ENCODE results near the gene SWT1. TPM values are rescaled to one million over a fixed set of nuclear protein-coding genes. Genes with fewer than 3 reads are reported as not detected.

SWT1 gene
- total and polyA plus RNA-seq, 12 donors, result 1.4 to 7.9 (median 6.0) TPM

- Histone ChIP-seq H3K36me3 (peaks cover 0 to 13% (median 0%) of the 10 kb centered on the region in 9 donors), H3K27me3 (no peaks in the 10 kb centered on the region), H3K9me3 (no peaks in the 10 kb centered on the region), H3K27ac (peak overlapping the region in 1 of 10 donors; percentile 2), H3K4me1 (no peaks in the 10 kb centered on the region), H3K4me3 (no peak overlapping the region)
- peak in 1 of 8 donors; percentile 20 for ATAC-seq
- intact Hi-C loops (cut with DNase I), result no loop called here
- no peak for DNase-seq
- no peak for TF ChIP-seq CTCF (IDR thresholded peaks at IDR 0.05)
Measured at GRCh38 chr1:185267701-185268100, 110.7 kb downstream of the SWT1 start.

GRCh38 chr1:185268352-185268751 lies 111.4 kb downstream of the SWT1 start:
- Histone ChIP-seq H3K36me3 (peaks cover 0 to 14% (median 0%) of the 10 kb centered on the region in 9 donors), H3K27ac (peak overlapping the region in 1 of 10 donors; percentile 6), H3K4me1 (no peaks in the 10 kb centered on the region), H3K9me3 (no peaks in the 10 kb centered on the region), H3K27me3 (no peaks in the 10 kb centered on the region), H3K4me3 (no peak overlapping the region)
- ATAC-seq (no peak), DNase-seq (no peak)
- 79 to 84% methylated on average over 2 of the region's 2 CpGs for WGBS, 2 donors
- TF ChIP-seq CTCF (IDR thresholded peaks at IDR 0.05), result no peak
- intact Hi-C loops (cut with DNase I), result no loop called here

- TF ChIP-seq CTCF (IDR thresholded peaks at IDR 0.05), result no peak
- Histone ChIP-seq H3K4me3 (no peak overlapping the region), H3K36me3 (peaks cover 0 to 14% (median 0%) of the 10 kb centered on the region in 9 donors), H3K9me3 (no peaks in the 10 kb centered on the region), H3K27ac (no peak overlapping the region), H3K4me1 (no peaks in the 10 kb centered on the region), H3K27me3 (no peaks in the 10 kb centered on the region)
- WGBS, 2 donors, result 91 to 94% methylated on average over 4 of the region's 4 CpGs
- intact Hi-C loops (cut with DNase I), result no loop called here
- ATAC-seq (no peak), DNase-seq (no peak)
Measured at GRCh38 chr1:185271921-185272320, 115.0 kb downstream of the SWT1 start.

GRCh38 chr1:185279571-185279970 lies 122.6 kb downstream of the SWT1 start:
- no peaks in the 10 kb centered on the region for H3K27me3 ChIP-seq
- no peak for TF ChIP-seq CTCF (IDR thresholded peaks at IDR 0.05)
- no peaks in the 10 kb centered on the region for H3K9me3 ChIP-seq
- ATAC-seq (no peak), DNase-seq (no peak)
- H3K4me3 ChIP-seq, result no peak overlapping the region
- peaks cover 0 to 4% (median 0%) of the 10 kb centered on the region in 9 donors for H3K4me1 ChIP-seq
- H3K36me3 ChIP-seq, result peaks cover 0 to 41% (median 0%) of the 10 kb centered on the region in 9 donors
- intact Hi-C loops (cut with DNase I), result no loop called here
- H3K27ac ChIP-seq, result no peak overlapping the region
